Measurements from ENCODE around the gene MLIP.

The MLIP gene

GRCh38 chr6:54289426-54289825 lies 178.2 kb downstream of the MLIP start:
- no peak for DNase-seq (ENCODE audit: low read depth)
- TF ChIP-seq, protein P1, sequence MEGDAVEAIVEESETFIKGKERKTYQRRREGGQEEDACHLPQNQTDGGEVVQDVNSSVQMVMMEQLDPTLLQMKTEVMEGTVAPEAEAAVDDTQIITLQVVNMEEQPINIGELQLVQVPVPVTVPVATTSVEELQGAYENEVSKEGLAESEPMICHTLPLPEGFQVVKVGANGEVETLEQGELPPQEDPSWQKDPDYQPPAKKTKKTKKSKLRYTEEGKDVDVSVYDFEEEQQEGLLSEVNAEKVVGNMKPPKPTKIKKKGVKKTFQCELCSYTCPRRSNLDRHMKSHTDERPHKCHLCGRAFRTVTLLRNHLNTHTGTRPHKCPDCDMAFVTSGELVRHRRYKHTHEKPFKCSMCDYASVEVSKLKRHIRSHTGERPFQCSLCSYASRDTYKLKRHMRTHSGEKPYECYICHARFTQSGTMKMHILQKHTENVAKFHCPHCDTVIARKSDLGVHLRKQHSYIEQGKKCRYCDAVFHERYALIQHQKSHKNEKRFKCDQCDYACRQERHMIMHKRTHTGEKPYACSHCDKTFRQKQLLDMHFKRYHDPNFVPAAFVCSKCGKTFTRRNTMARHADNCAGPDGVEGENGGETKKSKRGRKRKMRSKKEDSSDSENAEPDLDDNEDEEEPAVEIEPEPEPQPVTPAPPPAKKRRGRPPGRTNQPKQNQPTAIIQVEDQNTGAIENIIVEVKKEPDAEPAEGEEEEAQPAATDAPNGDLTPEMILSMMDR (IDR thresholded peaks at IDR 0.05; ENCODE audit: low read depth, low read length, missing control alignments), result no peak

DNA sequence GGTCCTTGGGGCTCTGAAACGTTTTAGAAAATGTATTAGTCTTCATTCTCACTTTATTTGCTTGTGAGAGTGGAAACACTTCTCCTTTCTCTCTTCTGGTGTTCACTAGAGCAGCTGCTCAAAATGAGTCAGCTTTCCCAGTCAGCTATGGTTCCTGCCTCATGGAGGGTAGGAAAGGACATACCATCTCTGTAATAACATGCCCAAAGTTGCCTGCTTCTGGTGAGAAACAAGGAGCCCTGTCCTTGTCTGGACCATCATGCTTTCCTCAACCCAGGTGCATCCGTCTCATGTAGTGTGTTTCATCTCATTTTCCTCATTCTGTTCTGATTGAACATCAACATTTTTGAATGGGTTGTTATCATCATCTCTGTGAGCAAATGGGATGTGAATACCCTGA lies 179.9 kb downstream of the MLIP start:
- TF ChIP-seq, protein P1 (IDR thresholded peaks at IDR 0.05; ENCODE audit: low read depth, low read length, missing control alignments), result no peak
- H3K4me3 ChIP-seq (ENCODE audit: low read depth, low read length), result no peak overlapping the region
- no peak for DNase-seq (ENCODE audit: low read depth)

More at GRCh38 chr6:54289426-54289825, 178.2 kb downstream of the MLIP start:
- H3K4me3 ChIP-seq (ENCODE audit: low read depth, low read length), result no peak overlapping the region

- DNase-seq (ENCODE audit: low read depth), result peak; percentile 21
- TF ChIP-seq, protein P1 (IDR thresholded peaks at IDR 0.05; ENCODE audit: low read depth, low read length, missing control alignments), result no peak
- H3K4me3 ChIP-seq (ENCODE audit: low read depth, low read length), result no peak overlapping the region
These were observed 180.5 kb downstream of the MLIP start for GRCh38 chr6:54291738-54292137.

DNA sequence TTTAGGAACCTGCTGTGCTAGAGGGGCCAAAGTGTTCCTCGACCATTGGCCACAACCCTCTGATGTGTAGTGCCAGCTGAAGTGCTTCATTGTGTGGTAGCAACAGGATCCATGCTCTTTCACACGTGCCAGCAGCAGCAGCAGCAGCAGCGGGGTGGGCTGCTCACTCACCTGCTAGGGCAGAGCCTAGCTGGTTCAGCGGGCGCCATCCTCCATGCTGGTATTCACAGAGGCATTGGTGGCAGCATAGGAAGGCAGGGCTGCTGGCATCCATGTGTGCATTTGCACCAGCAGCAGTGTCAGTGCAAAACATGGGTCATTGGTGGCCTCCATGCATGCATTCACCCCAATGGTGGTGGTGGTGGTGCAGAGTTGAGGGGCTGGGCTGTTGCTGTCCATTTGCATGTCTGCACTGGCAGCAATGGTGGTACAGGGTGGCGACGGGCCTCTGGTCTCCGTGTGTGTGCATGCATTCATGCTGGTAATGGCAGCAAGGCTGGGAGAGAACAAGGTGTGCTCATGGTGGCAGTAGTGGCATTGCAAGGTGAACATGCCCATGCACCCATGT lies 183.8 kb downstream of the MLIP start:
- no peak overlapping the region for H3K4me3 ChIP-seq (ENCODE audit: low read depth, low read length)
- TF ChIP-seq, protein P1 (IDR thresholded peaks at IDR 0.05; ENCODE audit: low read depth, low read length, missing control alignments), result no peak
- no peak for DNase-seq (ENCODE audit: low read depth)

- TF ChIP-seq, protein P1 (IDR thresholded peaks at IDR 0.05; ENCODE audit: low read depth, low read length, missing control alignments), result no peak
- H3K4me3 ChIP-seq (ENCODE audit: low read depth, low read length), result no peak overlapping the region
- DNase-seq (ENCODE audit: low read depth), result no peak
These were observed 188.5 kb downstream of the MLIP start for GRCh38 chr6:54299542-54300269.

DNA sequence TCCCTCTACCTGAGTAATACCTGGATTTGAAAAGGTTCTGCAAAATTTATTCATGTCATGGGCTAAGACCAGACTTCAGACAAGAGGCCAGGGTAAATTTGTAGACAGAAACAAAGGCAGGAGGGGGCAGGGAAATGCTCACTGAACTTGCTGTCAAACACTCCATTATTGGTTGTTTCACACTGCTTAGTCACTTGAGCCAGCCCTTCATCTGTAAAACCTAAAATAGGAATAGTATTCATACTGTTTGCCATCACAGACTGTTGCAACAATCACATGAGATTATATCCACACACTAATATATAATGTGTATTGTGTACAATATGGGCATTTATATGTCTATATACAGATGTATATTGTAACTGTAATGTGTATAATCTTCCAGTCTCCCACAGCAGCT lies 190.5 kb downstream of the MLIP start:
- TF ChIP-seq, protein P1 (IDR thresholded peaks at IDR 0.05; ENCODE audit: low read depth, low read length, missing control alignments), result no peak
- no peak for DNase-seq (ENCODE audit: low read depth)
- H3K4me3 ChIP-seq (ENCODE audit: low read depth, low read length), result no peak overlapping the region
